OCI-LY7 (cell line): ENCODE measurements around the gene PPP1R11. TPM values are rescaled to one million over a fixed set of nuclear protein-coding genes. Genes with fewer than 3 reads are reported as not detected.

Experiments used
- BruUV-seq: library from RNA; stranded (reverse); fragments of 400-500 nt; replicated peaks from 2 replicates; lab custom pipeline; 2021; lab: Mats Ljungman, UMichigan
- CTCF ChIA-PET: fragments of 300-600 bp; sonication (Branson Sonifier 250); formaldehyde crosslinking; loops from one replicate; lab custom pipeline; 2022; ENCODE audit warnings: antibody characterized with exemption; ENCODE audit not compliant: unreplicated experiment; lab: Charles Lee
- POLR2A ChIA-PET: fragments of 300-600 bp; sonication (Branson Sonifier 250); formaldehyde crosslinking; loops from one replicate; lab custom pipeline; 2022; ENCODE audit warnings: antibody characterized with exemption; lab: Charles Lee
- DNase-seq: peaks from one replicate; pipeline ENCODE4 v3.0.0-alpha.2; 2015; ENCODE audit warnings: low spot score
- H2AFZ ChIP-seq: fragments of 200-600 bp; sonication (generic), shearing (Covaris generic); 2 replicates; pipeline ENCODE4 v1.6.1; 2014; ENCODE audit warnings: mild to moderate bottlenecking, antibody characterized with exemption, low read length, moderate library complexity
- H3K27ac ChIP-seq: fragments of 200-600 bp; sonication (generic); 2 replicates; pipeline ENCODE4 v1.5.1; 2014; ENCODE audit warnings: mixed run types, low read depth, mild to moderate bottlenecking, moderate library complexity, low read length, inconsistent platforms; ENCODE audit not compliant: poor library complexity, severe bottlenecking
- H3K36me3 ChIP-seq: fragments of 200-600 bp; sonication (generic); 2 replicates; pipeline ENCODE4 v1.6.1; 2014; ENCODE audit warnings: mild to moderate bottlenecking, antibody characterized with exemption, low read length, moderate library complexity, mixed read lengths; ENCODE audit not compliant: insufficient read depth
- H3K4me1 ChIP-seq: fragments of 200-600 bp; sonication (generic); 2 replicates; pipeline ENCODE4 v1.5.1; 2014; ENCODE audit warnings: mild to moderate bottlenecking, low read length; ENCODE audit not compliant: insufficient read depth, poor library complexity, severe bottlenecking
- H3K4me2 ChIP-seq: fragments of 200-600 bp; sonication (generic); 2 replicates; pipeline ENCODE4 v1.6.1; 2014; ENCODE audit warnings: mild to moderate bottlenecking, low read length
- H3K4me3 ChIP-seq: fragments of 200-600 bp; sonication (generic); 2 replicates; pipeline ENCODE4 v1.5.1; 2014; ENCODE audit warnings: mild to moderate bottlenecking, low read depth, low read length; ENCODE audit not compliant: poor library complexity, severe bottlenecking
- H3K79me2 ChIP-seq: fragments of 200-600 bp; sonication (generic); 2 replicates; pipeline ENCODE4 v1.6.1; 2016; ENCODE audit warnings: low read depth, mild to moderate bottlenecking, low read length, moderate library complexity, mixed read lengths; ENCODE audit not compliant: insufficient read depth
- H3K9me2 ChIP-seq: fragments of 200-600 bp; sonication (generic); 2 replicates; pipeline ENCODE4 v1.6.1; 2016; ENCODE audit warnings: mild to moderate bottlenecking, low read length, mixed read lengths; ENCODE audit not compliant: insufficient read depth
- H3K9me3 ChIP-seq: fragments of 200-600 bp; sonication (generic); 2 replicates; pipeline ENCODE4 v1.6.1; 2014; ENCODE audit warnings: mild to moderate bottlenecking, mixed run types, low read length, mixed read lengths
- H4K20me1 ChIP-seq: fragments of 200-600 bp; sonication (generic); 2 replicates; pipeline ENCODE4 v1.6.1; 2014; ENCODE audit warnings: mild to moderate bottlenecking, antibody characterized with exemption, low read length, moderate library complexity, mixed read lengths; ENCODE audit not compliant: insufficient read depth
- EZH2phosphoT487 ChIP-seq: fragments of 200-600 bp; sonication (generic); IDR thresholded peaks from 2 replicates; pipeline ENCODE4 v1.6.1; 2018; ENCODE audit warnings: low read depth, borderline replicate concordance, mild to moderate bottlenecking, mixed run types, antibody characterized with exemption, low read length, moderate library complexity, mixed read lengths
- intact Hi-C: fragments of 100-400 bp; cut with micrococcal nuclease; formaldehyde crosslinking; loops from one replicate; pipeline ENCODE4 v1.10.0; 2022; ENCODE audit not compliant: unreplicated experiment
- total RNA-seq, 2 experiments: library from RNA; depleted of rRNA in 1 of 2; stranded (reverse); fragments of >200 nt in 1 of 2; shearing (Covaris generic) in 1 of 2; gene quantifications; 2 replicates each; pipeline ENCODE4 v1.2.3, GENCODE V29; 2014 to 2022
- TF ChIP-seq, protein P1 (sequence below): fragments of 200-600 bp; sonication (generic); conservative IDR thresholded peaks from 2 replicates; pipeline ENCODE4 v1.5.1; 2014; ENCODE audit warnings: mild to moderate bottlenecking, antibody characterized with exemption, low read length, moderate library complexity, mixed read lengths

PPP1R11 gene
- total RNA-seq, 2 experiments from 2014 or later: 30.6 to 36.5 TPM

DNA sequence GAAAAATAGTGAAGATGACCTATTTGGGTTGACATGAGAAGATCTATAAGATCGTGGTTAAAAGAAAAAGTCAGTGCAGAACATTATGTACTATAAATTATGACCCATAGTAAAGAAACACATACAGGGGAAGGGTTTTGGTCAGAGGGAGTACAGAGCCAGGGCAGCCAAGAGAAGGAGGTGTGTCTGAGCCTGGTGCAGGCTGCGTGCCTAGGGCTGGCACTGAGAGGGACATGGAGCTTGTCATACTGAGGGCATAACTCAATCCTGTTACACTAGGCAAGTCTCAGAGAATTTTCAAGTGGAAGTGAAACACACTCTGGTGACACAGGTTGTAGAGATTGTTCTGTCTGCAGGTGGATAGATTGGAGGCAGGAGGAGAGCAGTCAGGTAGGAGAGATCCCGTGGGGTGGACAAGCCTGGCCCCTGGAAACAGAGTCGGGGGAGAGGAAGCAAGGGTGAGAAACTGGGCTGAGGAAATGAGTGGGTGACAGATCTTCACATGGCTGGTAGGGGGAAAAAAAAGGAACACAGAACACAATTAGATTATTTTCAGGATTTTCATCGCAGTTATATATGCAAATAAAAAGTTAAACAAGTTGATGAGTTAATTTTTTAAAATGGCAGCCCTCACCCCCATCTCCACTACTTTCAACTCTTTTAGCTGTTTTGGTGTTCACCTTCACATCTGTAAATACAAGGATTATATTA, 27.1 kb downstream of the PPP1R11 start:
- Histone ChIP-seq H3K9me2 (no peaks in the 10 kb centered on the region), H3K36me3 (no peaks in the 10 kb centered on the region), H2AFZ (no peak overlapping the region), H3K4me1 (no peaks in the 10 kb centered on the region), H4K20me1 (no peaks in the 10 kb centered on the region), H3K79me2 (no peaks in the 10 kb centered on the region), H3K27ac (no peak overlapping the region), H3K9me3 (no peaks in the 10 kb centered on the region), H3K4me3 (no peak overlapping the region), H3K4me2 (no peak overlapping the region)
- BruUV-seq: no TSS peak
- no peak for DNase-seq
- ChIA-PET POLR2A (no interaction called here), CTCF (interaction anchor here (0.7 kb wide), 1 partner anchor 27 kb away, joined by 3 read pairs; the partner anchor contains the start of gene PPP1R11)
- intact Hi-C loops: no loop called here
- TF ChIP-seq EZH2phosphoT487: no peak
- TF ChIP-seq, protein P1, sequence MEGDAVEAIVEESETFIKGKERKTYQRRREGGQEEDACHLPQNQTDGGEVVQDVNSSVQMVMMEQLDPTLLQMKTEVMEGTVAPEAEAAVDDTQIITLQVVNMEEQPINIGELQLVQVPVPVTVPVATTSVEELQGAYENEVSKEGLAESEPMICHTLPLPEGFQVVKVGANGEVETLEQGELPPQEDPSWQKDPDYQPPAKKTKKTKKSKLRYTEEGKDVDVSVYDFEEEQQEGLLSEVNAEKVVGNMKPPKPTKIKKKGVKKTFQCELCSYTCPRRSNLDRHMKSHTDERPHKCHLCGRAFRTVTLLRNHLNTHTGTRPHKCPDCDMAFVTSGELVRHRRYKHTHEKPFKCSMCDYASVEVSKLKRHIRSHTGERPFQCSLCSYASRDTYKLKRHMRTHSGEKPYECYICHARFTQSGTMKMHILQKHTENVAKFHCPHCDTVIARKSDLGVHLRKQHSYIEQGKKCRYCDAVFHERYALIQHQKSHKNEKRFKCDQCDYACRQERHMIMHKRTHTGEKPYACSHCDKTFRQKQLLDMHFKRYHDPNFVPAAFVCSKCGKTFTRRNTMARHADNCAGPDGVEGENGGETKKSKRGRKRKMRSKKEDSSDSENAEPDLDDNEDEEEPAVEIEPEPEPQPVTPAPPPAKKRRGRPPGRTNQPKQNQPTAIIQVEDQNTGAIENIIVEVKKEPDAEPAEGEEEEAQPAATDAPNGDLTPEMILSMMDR: no peak

DNA sequence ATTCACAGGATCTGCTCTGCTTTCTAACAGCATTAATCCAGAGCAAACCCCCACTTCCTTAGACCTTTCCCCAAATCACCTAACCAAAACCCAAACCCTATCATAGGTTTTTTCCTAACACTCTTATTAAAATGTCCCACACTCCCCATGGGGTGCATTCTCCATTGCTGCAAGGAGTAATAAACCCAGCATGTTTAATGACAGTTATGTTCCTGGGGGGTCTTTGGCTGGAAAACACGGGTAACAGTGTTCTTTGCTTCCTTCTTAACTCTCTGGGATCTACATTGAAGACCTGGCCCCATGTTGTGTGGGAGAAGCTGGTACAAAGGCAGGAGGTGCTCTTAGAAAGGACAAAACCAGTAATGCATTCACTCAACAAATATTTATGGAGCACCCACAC, 29.8 kb downstream of the PPP1R11 start:
- H3K9me3 ChIP-seq: no peaks in the 10 kb centered on the region
- H3K4me2 ChIP-seq: no peak overlapping the region
- ChIA-PET POLR2A (no interaction called here), CTCF (no interaction called here)
- no peaks in the 10 kb centered on the region for H4K20me1 ChIP-seq
- no peaks in the 10 kb centered on the region for H3K9me2 ChIP-seq
- H3K4me1 ChIP-seq: peaks cover 3% of the 10 kb centered on the region
- H2AFZ ChIP-seq: no peak overlapping the region
- no peak overlapping the region for H3K4me3 ChIP-seq
- H3K36me3 ChIP-seq: no peaks in the 10 kb centered on the region
- intact Hi-C loops: no loop called here
- no peak overlapping the region for H3K27ac ChIP-seq
- no peak for DNase-seq
- no peaks in the 10 kb centered on the region for H3K79me2 ChIP-seq
- TF ChIP-seq, protein P1: no peak
- TF ChIP-seq EZH2phosphoT487: no peak
- no TSS peak for BruUV-seq
